SH-SY5Y (cell line): ENCODE measurements around the gene CDC23.

ENCODE experiments used
- GATA2 ChIP-seq: IDR thresholded peaks from 2 replicates; pipeline ENCODE4 v1.6.1; 2011; ENCODE audit warnings: mild to moderate bottlenecking, low read depth, low read length
- GATA3 ChIP-seq: IDR thresholded peaks from 2 replicates; pipeline ENCODE4 v1.6.1; 2011; ENCODE audit warnings: low read depth, mild to moderate bottlenecking, low read length, moderate library complexity

GRCh38 chr5:138258704-138259292 is 45.7 kb upstream of the CDC23 start:
- TF ChIP-seq GATA3 (no peak), GATA2 (no peak)
